ENCODE data around the gene NUDT16L1.

NUDT16L1 gene

GRCh38 chr16:4693296-4693955 lies at the start of gene NUDT16L1:
Gene NUDT16L1 (plus strand): TSS chr16:4693562. CDS start chr16:4693727, 165 bp downstream.
- peaks cover 9% of the 10 kb centered on the region for H3K4me1 Mint-ChIP-seq
- peak in 1 of 3 experiments; percentile 25 for TF ChIP-seq CTCF (IDR thresholded peaks at IDR 0.05; ENCODE audit: unreplicated experiment in 3 of 3)
- H3K36me3 Mint-ChIP-seq (ENCODE audit: low read depth), result peaks cover 3% of the 10 kb centered on the region
- H3K27me3 Mint-ChIP-seq (ENCODE audit: low read depth), result no peaks in the 10 kb centered on the region
- H3K4me3 Mint-ChIP-seq, result peak within 1 kb of the TSS; percentile 88 to 91 (median 91)
- no peaks in the 10 kb centered on the region for H3K9me3 Mint-ChIP-seq
- H3K27ac Mint-ChIP-seq, result peak within 1 kb of the TSS in 2 of 3 experiments; percentile 80 to 88

- Mint-ChIP-seq H3K4me3 (no peak overlapping the region), H3K36me3 (ENCODE audit: low read depth) (peaks cover 39% of the 10 kb centered on the region)
Observed at GRCh38 chr16:4646773-4647643, 46.4 kb upstream of the NUDT16L1 start.

GRCh38 chr16:4647644-4647980 lies 45.8 kb upstream of the NUDT16L1 start:
- no peak overlapping the region for H3K27ac Mint-ChIP-seq

More at GRCh38 chr16:4646773-4647643, 46.4 kb upstream of the NUDT16L1 start:
- Mint-ChIP-seq H3K27ac (no peak overlapping the region), H3K9me3 (peaks cover 6% of the 10 kb centered on the region), H3K27me3 (ENCODE audit: low read depth) (no peaks in the 10 kb centered on the region), H3K4me1 (no peaks in the 10 kb centered on the region)
- TF ChIP-seq CTCF (IDR thresholded peaks at IDR 0.05; ENCODE audit: unreplicated experiment in 3 of 3), result no peak

GRCh38 chr16:4648917-4649316 lies 44.4 kb upstream of the NUDT16L1 start:
- TF ChIP-seq CTCF (IDR thresholded peaks at IDR 0.05; ENCODE audit: unreplicated experiment in 3 of 3), result no peak
- peaks cover 6% of the 10 kb centered on the region for H3K9me3 Mint-ChIP-seq
- no peaks in the 10 kb centered on the region for H3K27me3 Mint-ChIP-seq (ENCODE audit: low read depth)
- no peak overlapping the region for H3K4me3 Mint-ChIP-seq
- peaks cover 4% of the 10 kb centered on the region for H3K4me1 Mint-ChIP-seq
- H3K27ac Mint-ChIP-seq, result no peak overlapping the region
- peaks cover 45% of the 10 kb centered on the region for H3K36me3 Mint-ChIP-seq (ENCODE audit: low read depth)

More at GRCh38 chr16:4647644-4647980, 45.8 kb upstream of the NUDT16L1 start:
- TF ChIP-seq CTCF (IDR thresholded peaks at IDR 0.05; ENCODE audit: unreplicated experiment in 3 of 3), result no peak
- no peaks in the 10 kb centered on the region for H3K4me1 Mint-ChIP-seq
- no peaks in the 10 kb centered on the region for H3K27me3 Mint-ChIP-seq (ENCODE audit: low read depth)
- peaks cover 6% of the 10 kb centered on the region for H3K9me3 Mint-ChIP-seq
- peaks cover 39% of the 10 kb centered on the region for H3K36me3 Mint-ChIP-seq (ENCODE audit: low read depth)
- H3K4me3 Mint-ChIP-seq, result no peak overlapping the region

- Mint-ChIP-seq H3K36me3 (ENCODE audit: low read depth) (peaks cover 45% of the 10 kb centered on the region), H3K4me1 (peaks cover 4% of the 10 kb centered on the region), H3K4me3 (no peak overlapping the region), H3K27me3 (ENCODE audit: low read depth) (no peaks in the 10 kb centered on the region), H3K27ac (peak overlapping the region in 1 of 3 experiments; percentile 30), H3K9me3 (peaks cover 6% of the 10 kb centered on the region)
- TF ChIP-seq CTCF (IDR thresholded peaks at IDR 0.05; ENCODE audit: unreplicated experiment in 3 of 3), result no peak
Observed at GRCh38 chr16:4649744-4650442, 43.5 kb upstream of the NUDT16L1 start.
